ENCODE results near the gene AHI1. TPM values are rescaled to one million over a fixed set of nuclear protein-coding genes. Genes with fewer than 3 reads are reported as not detected.

The AHI1 gene
- total and polyA plus RNA-seq, 4 donors: 5.2 to 51.7 (median 23.8) TPM

- WGBS, 2 donors: 81 to 93% methylated on average over 2 of the region's 2 CpGs
- Histone ChIP-seq H3K27ac (ENCODE audit: low read depth in 1 of 2, low read length in 1 of 2) (no peak overlapping the region), H3K27me3 (ENCODE audit: control insufficient read depth in 3 of 3, insufficient read depth in 3 of 3, low read length in 2 of 3) (no peaks in the 10 kb centered on the region), H3K4me3 (no peak overlapping the region), H3K4me1 (ENCODE audit: control insufficient read depth in 5 of 5, insufficient read depth in 5 of 5, low read length in 5 of 5) (no peaks in the 10 kb centered on the region), H3K36me3 (ENCODE audit: control insufficient read depth in 4 of 4, insufficient read depth in 4 of 4, low read length in 4 of 4) (peaks cover 0 to 2% (median 0%) of the 10 kb centered on the region in 4 donors), H3K9me3 (ENCODE audit: control insufficient read depth in 4 of 4, insufficient read depth in 3 of 4, low read length in 3 of 4) (no peaks in the 10 kb centered on the region), H3K9ac (ENCODE audit: insufficient read depth in 1 of 2, low read length in 2 of 2) (no peak overlapping the region)
- no peak for ATAC-seq (ENCODE audit: insufficient read depth, low FRiP score)
- no peak for DNase-seq
- no peak for TF ChIP-seq CTCF (IDR thresholded peaks at IDR 0.05; ENCODE audit: control extremely low read depth, extremely low read depth)
Observed at GRCh38 chr6:135358985-135359384, 138.6 kb downstream of the AHI1 start.

GRCh38 chr6:135358251-135358821, 139.2 kb downstream of the AHI1 start:
- Histone ChIP-seq H3K27me3 (ENCODE audit: control insufficient read depth in 3 of 3, insufficient read depth in 3 of 3, low read length in 2 of 3) (no peaks in the 10 kb centered on the region), H3K4me3 (no peak overlapping the region), H3K4me1 (ENCODE audit: control insufficient read depth in 5 of 5, insufficient read depth in 5 of 5, low read length in 5 of 5) (no peaks in the 10 kb centered on the region), H3K9ac (ENCODE audit: insufficient read depth in 1 of 2, low read length in 2 of 2) (no peak overlapping the region), H3K9me3 (ENCODE audit: control insufficient read depth in 4 of 4, insufficient read depth in 3 of 4, low read length in 3 of 4) (no peaks in the 10 kb centered on the region), H3K27ac (ENCODE audit: low read depth in 1 of 2, low read length in 1 of 2) (no peak overlapping the region), H3K36me3 (ENCODE audit: control insufficient read depth in 4 of 4, insufficient read depth in 4 of 4, low read length in 4 of 4) (peaks cover 0 to 2% (median 0%) of the 10 kb centered on the region in 4 donors)
- no peak for TF ChIP-seq CTCF (IDR thresholded peaks at IDR 0.05; ENCODE audit: control extremely low read depth, extremely low read depth)
- ATAC-seq (ENCODE audit: insufficient read depth, low FRiP score) (no peak), DNase-seq (no peak)
- 83 to 95% methylated on average over 1 of the region's 1 CpG for WGBS, 2 donors

- no peaks in the 10 kb centered on the region for H3K4me1 ChIP-seq (ENCODE audit: control insufficient read depth in 5 of 5, insufficient read depth in 5 of 5, low read length in 5 of 5)
- ATAC-seq (ENCODE audit: insufficient read depth, low FRiP score) (no peak), DNase-seq (no peak)
- no peak overlapping the region for H3K27ac ChIP-seq (ENCODE audit: low read depth in 1 of 2, low read length in 1 of 2)
- H3K9me3 ChIP-seq (ENCODE audit: control insufficient read depth in 4 of 4, insufficient read depth in 3 of 4, low read length in 3 of 4): no peaks in the 10 kb centered on the region
- 88 to 98% methylated on average over 1 of the region's 1 CpG for WGBS, 2 donors
- H3K4me3 ChIP-seq: no peak overlapping the region
- no peak overlapping the region for H3K9ac ChIP-seq (ENCODE audit: insufficient read depth in 1 of 2, low read length in 2 of 2)
- peaks cover 0 to 2% (median 1%) of the 10 kb centered on the region in 4 donors for H3K36me3 ChIP-seq (ENCODE audit: control insufficient read depth in 4 of 4, insufficient read depth in 4 of 4, low read length in 4 of 4)
- H3K27me3 ChIP-seq (ENCODE audit: control insufficient read depth in 3 of 3, insufficient read depth in 3 of 3, low read length in 2 of 3): no peaks in the 10 kb centered on the region
- TF ChIP-seq CTCF (IDR thresholded peaks at IDR 0.05; ENCODE audit: control extremely low read depth, extremely low read depth): no peak
Observed at GRCh38 chr6:135354407-135354806, 143.1 kb downstream of the AHI1 start.

- DNase-seq: no peak
- Histone ChIP-seq H3K27me3 (ENCODE audit: control insufficient read depth in 3 of 3, insufficient read depth in 3 of 3, low read length in 2 of 3) (no peaks in the 10 kb centered on the region), H3K36me3 (ENCODE audit: control insufficient read depth in 4 of 4, insufficient read depth in 4 of 4, low read length in 4 of 4) (peaks cover 0 to 2% (median 1%) of the 10 kb centered on the region in 4 donors), H3K4me1 (ENCODE audit: control insufficient read depth in 5 of 5, insufficient read depth in 5 of 5, low read length in 5 of 5) (no peaks in the 10 kb centered on the region), H3K9me3 (ENCODE audit: control insufficient read depth in 4 of 4, insufficient read depth in 3 of 4, low read length in 3 of 4) (no peaks in the 10 kb centered on the region), H3K9ac (ENCODE audit: insufficient read depth in 1 of 2, low read length in 2 of 2) (no peak overlapping the region), H3K27ac (ENCODE audit: low read depth in 1 of 2, low read length in 1 of 2) (no peak overlapping the region), H3K4me3 (no peak overlapping the region)
- 95 to 98% methylated on average over 2 of the region's 2 CpGs for WGBS, 2 donors
- ATAC-seq (ENCODE audit: insufficient read depth, low FRiP score): no peak
- no peak for TF ChIP-seq CTCF (IDR thresholded peaks at IDR 0.05; ENCODE audit: control extremely low read depth, extremely low read depth)
Observed at GRCh38 chr6:135353113-135353512, 144.4 kb downstream of the AHI1 start.
